HG03159 (cell line): ENCODE data around the gene FBXW11.

Experiments
- ATAC-seq: cut with Tn5 transposase; IDR thresholded peaks from one replicate; pipeline ENCODE4 v1.9.1; 2021; ENCODE audit warnings: mild to moderate bottlenecking, moderate library complexity; ENCODE audit not compliant: unreplicated experiment

The FBXW11 gene

DNA sequence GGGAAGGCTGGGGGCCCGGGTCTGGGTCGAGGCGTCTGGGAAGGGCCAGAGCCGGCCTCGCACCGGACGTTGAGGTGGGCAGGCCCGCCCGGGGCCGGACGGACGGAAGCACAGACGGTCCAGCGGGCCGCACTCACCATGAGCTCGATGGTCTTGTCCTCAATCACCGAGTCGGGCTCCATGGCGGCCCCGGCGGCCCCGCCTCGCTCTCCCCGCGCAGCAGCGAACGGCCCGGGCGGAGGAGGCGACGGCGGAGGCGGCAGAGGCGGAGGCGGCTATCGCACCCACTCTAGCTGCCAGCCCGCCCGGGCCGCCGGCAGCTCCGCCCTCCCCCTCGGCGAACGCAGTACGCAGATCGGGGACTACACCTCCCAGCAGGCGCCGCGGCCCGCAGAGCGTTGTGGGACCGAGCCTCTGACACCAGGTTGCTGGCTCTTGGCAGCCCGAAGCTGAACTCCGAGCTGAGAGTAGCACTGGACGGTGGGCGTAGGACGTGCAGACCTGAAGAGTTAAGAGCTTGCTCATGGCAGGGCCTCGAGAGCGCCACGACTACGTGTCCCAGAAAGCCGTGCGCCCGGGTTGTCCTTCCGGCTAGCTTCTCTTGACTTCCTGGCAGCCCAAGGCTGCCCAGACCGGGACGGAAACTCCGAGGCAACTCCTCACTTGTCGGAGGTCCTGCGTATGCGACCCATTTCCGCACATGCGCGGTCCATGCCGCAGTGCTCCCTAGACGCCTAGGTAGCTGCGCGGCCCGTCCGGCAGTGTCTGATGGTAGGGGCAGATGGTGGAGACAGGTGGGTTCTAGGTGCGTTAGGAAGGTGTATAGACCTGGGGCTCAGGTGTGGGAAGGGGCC is at the start of gene FBXW11:
TSS of gene FBXW11 (minus strand) at position 318 of the 854 bp plus-strand sequence. CDS start at position 182, 136 bp downstream.
- ATAC-seq = peak; percentile 83

GRCh38 chr5:172055996-172056395 is 49.6 kb upstream of the FBXW11 start:
- no peak for ATAC-seq

- no peak for ATAC-seq
These were observed 49.0 kb upstream of the FBXW11 start for GRCh38 chr5:172055421-172055820.

DNA sequence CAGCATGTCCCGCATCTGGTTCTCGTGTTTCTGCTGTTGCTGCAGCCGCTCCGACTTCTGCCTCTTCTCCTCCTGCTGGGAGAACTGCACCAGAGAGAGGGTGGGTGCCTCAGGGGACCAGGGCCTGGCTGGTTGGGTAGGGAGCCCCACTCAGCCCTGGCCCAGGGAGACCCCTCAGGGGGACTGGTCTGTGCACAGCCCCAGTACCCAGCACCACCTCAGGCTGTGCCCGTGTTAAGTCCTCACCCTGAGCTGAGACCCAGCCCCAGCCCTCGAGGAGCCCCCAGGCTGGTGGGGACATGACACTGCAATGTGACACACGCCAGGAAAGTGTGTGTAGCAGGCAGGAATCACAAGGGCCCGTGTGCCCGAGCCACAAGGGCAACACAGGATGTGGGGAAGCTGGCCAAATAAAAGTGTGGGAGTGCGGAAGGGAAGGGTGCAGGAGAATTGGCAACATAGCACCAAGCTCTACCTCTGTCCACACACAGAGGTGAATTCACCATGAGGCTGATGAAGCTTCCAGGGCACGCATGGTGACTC is 48.2 kb upstream of the FBXW11 start:
- ATAC-seq = no peak

DNA sequence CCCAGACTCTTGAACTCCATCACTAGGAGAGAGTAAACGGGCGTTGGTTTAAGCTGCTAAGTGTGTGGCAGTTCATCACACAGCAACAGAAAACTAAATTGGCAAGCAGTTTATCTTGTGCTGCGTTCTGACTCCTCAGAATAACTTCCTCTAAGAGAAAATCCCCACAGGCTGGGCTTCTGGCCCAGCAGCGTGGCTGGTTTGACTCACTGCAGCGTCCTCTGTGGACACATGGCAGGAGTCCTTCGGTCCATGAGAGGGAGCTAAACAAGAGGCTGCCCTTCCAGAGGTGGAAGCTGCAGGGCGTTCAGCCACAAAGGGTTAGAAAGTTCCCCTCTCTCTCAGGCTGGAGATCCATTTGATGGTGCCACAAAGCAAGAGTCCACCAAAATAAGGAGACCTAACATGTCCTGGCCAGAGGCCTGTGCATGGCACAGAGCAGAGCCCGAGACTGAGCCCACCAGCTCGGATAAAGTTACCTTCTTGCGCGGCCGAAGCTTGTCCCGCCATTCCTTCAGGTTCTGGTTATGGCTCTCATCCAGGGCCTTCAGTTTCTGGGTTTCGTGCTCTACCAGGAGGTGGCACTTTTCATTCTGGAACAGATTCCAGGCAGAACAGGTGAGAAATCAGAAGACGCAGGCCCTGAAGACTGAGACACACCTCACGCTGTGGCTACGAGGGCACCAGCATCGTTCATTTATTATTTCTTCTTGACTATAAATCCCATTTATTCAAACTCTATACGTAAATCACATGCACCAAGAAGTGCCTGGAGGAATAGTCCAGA is 46.2 kb upstream of the FBXW11 start:
- ATAC-seq = no peak

DNA sequence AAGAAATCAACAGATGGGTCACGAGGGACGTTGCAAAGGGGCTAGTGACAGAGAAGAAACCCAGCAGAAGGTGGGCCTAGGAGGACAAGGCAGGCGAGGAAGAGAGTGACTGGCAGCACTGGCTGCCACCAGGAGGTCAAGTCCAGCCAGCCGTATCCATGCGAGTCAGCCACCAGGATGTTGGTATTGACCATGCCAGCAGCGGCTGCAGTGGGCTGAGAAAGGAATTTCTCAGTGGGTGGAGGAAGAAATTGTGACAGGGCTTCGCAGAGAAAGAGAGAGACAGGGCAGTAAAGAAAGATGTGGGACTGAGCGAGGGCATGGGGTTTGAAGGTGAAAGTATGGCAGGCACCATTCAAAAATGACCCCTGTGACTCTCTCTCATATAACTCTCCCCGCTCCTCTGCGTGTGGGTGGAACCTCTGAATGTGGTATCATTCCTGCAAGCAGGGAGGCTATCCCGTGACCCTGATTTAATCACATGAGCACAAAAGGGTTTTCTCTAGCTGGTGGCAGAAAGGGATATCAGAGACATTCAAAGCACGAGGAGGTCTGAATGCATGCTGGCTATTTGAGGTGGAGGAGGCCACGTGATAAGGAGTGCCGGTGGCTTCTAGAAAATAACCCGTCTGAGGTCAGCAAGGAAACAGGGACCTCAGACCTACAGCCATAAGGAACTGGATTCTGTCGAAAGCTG is 45.4 kb upstream of the FBXW11 start:
- ATAC-seq = no peak

- ATAC-seq = no peak
These were observed 43.6 kb upstream of the FBXW11 start for GRCh38 chr5:172050080-172050479.

GRCh38 chr5:172049226-172049796 is 42.9 kb upstream of the FBXW11 start:
- no peak for ATAC-seq

GRCh38 chr5:172048539-172049101 is 42.2 kb upstream of the FBXW11 start:
- no peak for ATAC-seq

- ATAC-seq = no peak
These were observed 41.7 kb upstream of the FBXW11 start for GRCh38 chr5:172048170-172048422.

DNA sequence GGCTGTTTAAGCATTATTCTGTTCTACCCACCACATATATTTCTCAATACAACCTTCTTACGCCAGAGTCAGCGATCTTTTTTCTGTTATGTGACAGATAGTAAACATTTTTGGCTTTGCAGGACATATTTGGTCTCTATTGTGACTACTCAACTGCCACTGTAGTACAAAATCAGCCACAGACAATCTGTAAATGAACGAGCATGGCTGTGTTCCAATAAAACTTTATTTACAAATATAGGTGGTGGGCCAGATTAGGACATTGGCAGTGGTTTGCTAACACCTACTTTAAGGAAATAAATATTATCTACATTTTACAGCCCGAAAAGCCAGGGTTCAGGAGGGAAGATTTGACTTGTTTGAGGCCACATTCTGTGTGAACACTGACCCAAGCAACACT is 40.2 kb upstream of the FBXW11 start:
- ATAC-seq = no peak

- no peak for ATAC-seq
These were observed 38.8 kb upstream of the FBXW11 start for GRCh38 chr5:172045315-172045632.

DNA sequence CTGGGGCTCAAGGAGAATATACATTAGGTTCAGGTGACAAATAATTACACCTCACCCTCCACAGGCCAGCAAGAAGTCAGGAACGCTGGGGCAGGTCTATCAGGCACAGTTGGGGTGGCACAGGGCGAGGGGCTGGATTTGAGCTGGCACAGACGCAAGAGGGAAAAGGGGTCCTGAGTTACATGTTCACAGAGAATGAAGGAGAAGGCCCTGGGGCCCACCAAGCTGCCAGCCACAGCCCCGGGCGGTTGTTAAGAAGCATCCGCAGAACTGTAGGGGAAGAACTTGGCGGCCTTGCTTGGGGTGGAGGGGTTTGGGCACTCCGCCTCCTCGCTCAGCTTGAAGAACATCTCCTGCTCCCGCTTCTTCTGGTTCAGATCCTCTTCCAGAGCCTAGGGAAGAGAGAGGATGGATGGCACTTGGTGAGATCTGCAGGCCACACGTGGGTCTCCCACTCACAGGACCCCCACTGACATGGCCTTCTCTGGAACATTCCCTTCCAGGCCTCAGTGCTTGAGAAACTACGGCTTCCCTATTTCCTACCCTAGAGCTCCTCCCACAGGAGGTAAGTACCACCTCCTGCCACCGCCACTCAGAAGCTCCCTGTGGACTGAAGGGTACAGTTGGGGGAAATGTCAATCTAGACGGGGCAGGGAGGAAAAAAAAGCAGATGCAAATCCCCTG is 38.3 kb upstream of the FBXW11 start:
- no peak for ATAC-seq

DNA sequence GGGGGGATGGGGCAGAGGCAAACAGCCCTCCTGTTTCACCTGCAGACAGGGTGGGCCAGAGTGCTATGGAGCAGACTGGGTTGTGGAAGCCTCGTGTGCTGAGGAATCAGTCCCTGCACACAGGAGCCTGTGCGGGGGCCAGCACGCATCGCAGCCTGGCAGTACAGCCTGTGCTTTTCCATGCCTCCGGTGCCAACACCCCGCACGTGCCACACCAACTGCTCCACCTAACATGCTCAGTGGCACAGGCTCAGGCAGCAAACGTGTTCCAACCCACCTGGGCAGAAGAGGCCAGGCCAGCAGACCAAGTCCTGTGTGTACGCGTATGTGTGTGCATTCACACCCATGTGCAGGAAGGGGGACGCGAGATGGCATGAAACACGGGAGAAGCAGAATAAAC is 37.4 kb upstream of the FBXW11 start:
- ATAC-seq = no peak

DNA sequence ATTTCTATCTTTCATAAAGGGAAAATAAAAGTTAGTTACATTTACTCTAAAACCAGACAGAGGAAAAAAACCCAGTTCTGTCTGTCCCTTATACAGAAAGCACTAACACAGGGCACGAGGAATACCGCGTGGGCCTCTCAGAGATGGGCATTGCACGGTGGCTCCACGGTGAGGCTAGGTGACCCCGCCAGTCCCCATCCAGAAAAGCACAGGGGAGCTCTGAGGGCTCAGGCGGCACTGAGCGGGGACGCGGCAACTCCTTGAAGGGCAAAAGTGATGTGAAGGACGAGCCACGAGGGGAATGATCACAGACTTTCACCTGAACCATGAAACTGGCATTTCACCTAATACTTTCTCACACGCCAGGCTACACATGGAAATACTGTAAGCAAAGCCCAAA is 35.7 kb upstream of the FBXW11 start:
- no peak for ATAC-seq

- no peak for ATAC-seq
These were observed 31.7 kb upstream of the FBXW11 start for GRCh38 chr5:172038167-172038566.

DNA sequence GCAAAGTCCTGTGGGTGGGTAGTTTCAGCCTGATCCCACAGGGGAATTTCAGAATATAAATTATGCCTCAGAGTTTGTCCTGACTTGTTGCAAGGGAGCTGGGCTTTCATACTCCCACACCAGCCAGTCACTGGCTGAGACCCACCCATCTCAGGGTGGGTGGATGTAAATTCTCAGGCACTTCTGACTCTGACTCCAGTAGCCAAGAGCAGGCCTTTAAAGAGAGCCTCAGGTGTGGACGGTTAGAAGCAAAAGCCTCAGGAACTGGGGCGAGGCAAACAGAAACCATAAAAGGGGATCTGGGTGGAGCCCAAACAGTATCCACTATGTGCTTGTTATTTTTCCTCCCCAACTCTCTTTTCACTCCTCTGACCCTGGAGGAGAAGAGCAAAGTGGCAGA is 28.6 kb upstream of the FBXW11 start:
- ATAC-seq = peak; percentile 73

DNA sequence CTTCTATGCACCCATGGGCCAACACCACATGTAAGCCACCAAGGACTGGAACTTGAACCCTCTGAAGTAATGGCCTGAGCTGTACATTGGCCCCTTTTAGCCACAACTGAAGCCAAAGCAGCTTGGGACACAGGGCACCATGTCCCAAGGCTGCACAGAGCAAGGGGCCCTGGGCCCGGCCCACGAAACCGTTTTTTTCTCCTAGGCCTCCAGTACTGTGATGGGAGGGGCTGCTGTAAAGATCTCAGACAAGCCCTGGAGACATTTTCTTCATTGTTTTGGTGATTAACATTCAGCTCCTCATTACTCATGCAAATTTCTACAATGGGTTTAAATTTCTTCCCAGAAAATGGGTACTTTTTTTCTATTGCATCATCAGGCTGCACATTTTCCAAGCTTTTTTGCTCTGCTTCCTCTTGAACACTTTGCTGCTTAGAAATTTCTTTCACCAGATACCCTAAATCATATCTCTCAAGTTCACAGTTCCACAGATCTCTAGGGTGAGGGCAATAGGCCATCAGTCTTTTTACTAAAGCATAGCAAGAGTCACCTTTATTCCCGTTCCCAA is 25.5 kb upstream of the FBXW11 start:
- no peak for ATAC-seq

- no peak for ATAC-seq
These were observed 23.4 kb upstream of the FBXW11 start for GRCh38 chr5:172029876-172030275.

DNA sequence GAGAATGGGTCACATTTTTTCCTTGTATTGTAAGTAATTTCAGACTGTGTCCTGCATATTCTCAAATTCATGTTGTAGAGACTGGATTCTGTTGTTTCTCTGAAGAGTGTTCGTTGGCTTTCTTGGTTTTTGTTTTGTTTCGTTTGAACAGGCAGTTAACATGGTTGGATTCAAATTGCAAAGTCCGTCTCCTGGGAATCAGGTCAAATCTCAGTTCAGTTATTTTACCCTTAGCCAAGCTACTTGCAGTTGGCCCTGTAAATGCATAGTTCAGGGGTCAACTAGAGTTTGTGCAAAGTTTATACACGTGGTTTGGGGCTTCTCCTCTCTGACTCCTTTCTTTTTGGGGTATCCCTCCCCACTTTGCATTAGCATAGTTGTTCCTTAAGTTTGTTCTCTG is 21.7 kb upstream of the FBXW11 start:
- no peak for ATAC-seq
